Glutamatergic neuron (in vitro differentiated cells): ENCODE measurements around the gene SKAP2. TPM values are rescaled to one million over a fixed set of nuclear protein-coding genes. Genes with fewer than 3 reads are reported as not detected.
A peak's percentile ranks its signal among the peaks of the same experiment; 100 is the strongest.

Source experiments
- DNase-seq: peaks from one replicate; pipeline ENCODE4 v3.0.0; 2022
- H3K27ac Mint-ChIP-seq: one replicate; pipeline ENCODE4 v1.8.0; 2020; ENCODE audit warnings: mild to moderate bottlenecking, mixed read lengths, inconsistent platforms; ENCODE audit not compliant: unreplicated experiment
- H3K27me3 Mint-ChIP-seq: one replicate; pipeline ENCODE4 v1.8.0; 2020; ENCODE audit warnings: mild to moderate bottlenecking, moderate library complexity, mixed read lengths, inconsistent platforms; ENCODE audit not compliant: unreplicated experiment
- H3K36me3 Mint-ChIP-seq: one replicate; pipeline ENCODE4 v1.8.0; 2020; ENCODE audit warnings: mild to moderate bottlenecking, mixed read lengths, inconsistent platforms; ENCODE audit not compliant: unreplicated experiment
- H3K4me1 Mint-ChIP-seq: one replicate; pipeline ENCODE4 v1.8.0; 2020; ENCODE audit warnings: mild to moderate bottlenecking, low read depth, mixed read lengths, inconsistent platforms; ENCODE audit not compliant: unreplicated experiment
- H3K4me3 Mint-ChIP-seq: one replicate; pipeline ENCODE4 v1.8.0; 2020; ENCODE audit warnings: mild to moderate bottlenecking, mixed read lengths, inconsistent platforms; ENCODE audit not compliant: unreplicated experiment
- H3K9me3 Mint-ChIP-seq: one replicate; pipeline ENCODE4 v1.8.0; 2020; ENCODE audit warnings: mild to moderate bottlenecking, moderate library complexity, mixed read lengths, inconsistent platforms; ENCODE audit not compliant: unreplicated experiment
- CTCF ChIP-seq: fragments of 200-600 bp; sonication (generic); IDR thresholded peaks from one replicate; pipeline ENCODE4 v1.5.0; 2021; ENCODE audit not compliant: partially characterized antibody, unreplicated experiment
- total RNA-seq: library from RNA; stranded (reverse); fragmentation: NEBNext Ultra II Directional; extraction: Animal tissue kit (Norgen Biotek cat#: 25700); gene quantifications from one replicate; pipeline ENCODE4 v1.2.1, GENCODE V29; 2021; ENCODE audit not compliant: unreplicated experiment

The SKAP2 gene
- total RNA-seq, 1 donor from 2014 or later = 12.1 TPM

GRCh38 chr7:26673271-26673670 lies 191.1 kb downstream of the SKAP2 start:
- H3K9me3 Mint-ChIP-seq = no peaks in the 10 kb centered on the region
- no peak overlapping the region for H3K27ac Mint-ChIP-seq
- no peak overlapping the region for H3K4me3 Mint-ChIP-seq
- H3K36me3 Mint-ChIP-seq = no peaks in the 10 kb centered on the region
- DNase-seq = no peak
- H3K27me3 Mint-ChIP-seq = no peaks in the 10 kb centered on the region
- H3K4me1 Mint-ChIP-seq = peaks cover 5% of the 10 kb centered on the region
- no peak for TF ChIP-seq CTCF

GRCh38 chr7:26670841-26671240 lies 193.5 kb downstream of the SKAP2 start:
- no peak for DNase-seq
- no peaks in the 10 kb centered on the region for H3K36me3 Mint-ChIP-seq
- no peaks in the 10 kb centered on the region for H3K27me3 Mint-ChIP-seq
- no peak overlapping the region for H3K4me3 Mint-ChIP-seq
- TF ChIP-seq CTCF = no peak
- peaks cover 9% of the 10 kb centered on the region for H3K4me1 Mint-ChIP-seq
- no peaks in the 10 kb centered on the region for H3K9me3 Mint-ChIP-seq
- H3K27ac Mint-ChIP-seq = no peak overlapping the region

GRCh38 chr7:26670290-26670689 lies 194.1 kb downstream of the SKAP2 start:
- Mint-ChIP-seq H3K9me3 (no peaks in the 10 kb centered on the region), H3K4me3 (no peak overlapping the region), H3K36me3 (no peaks in the 10 kb centered on the region), H3K27ac (no peak overlapping the region), H3K4me1 (peaks cover 9% of the 10 kb centered on the region), H3K27me3 (no peaks in the 10 kb centered on the region)
- no peak for DNase-seq
- TF ChIP-seq CTCF = no peak

- DNase-seq = no peak
- H3K4me1 Mint-ChIP-seq = peaks cover 21% of the 10 kb centered on the region
- no peak overlapping the region for H3K27ac Mint-ChIP-seq
- no peaks in the 10 kb centered on the region for H3K9me3 Mint-ChIP-seq
- H3K4me3 Mint-ChIP-seq = no peak overlapping the region
- H3K36me3 Mint-ChIP-seq = no peaks in the 10 kb centered on the region
- H3K27me3 Mint-ChIP-seq = no peaks in the 10 kb centered on the region
- no peak for TF ChIP-seq CTCF
Observed at GRCh38 chr7:26668821-26669220, 195.6 kb downstream of the SKAP2 start.

GRCh38 chr7:26667514-26668133 lies 196.8 kb downstream of the SKAP2 start:
- Mint-ChIP-seq H3K27me3 (no peaks in the 10 kb centered on the region), H3K27ac (peak overlapping the region; percentile 62), H3K4me1 (peaks cover 24% of the 10 kb centered on the region), H3K4me3 (peak overlapping the region; percentile 40), H3K9me3 (no peaks in the 10 kb centered on the region), H3K36me3 (no peaks in the 10 kb centered on the region)
- peak; percentile 76 for TF ChIP-seq CTCF
- peak; percentile 53 for DNase-seq
